ENCODE data around the gene KRT86. TPM values are rescaled to one million over a fixed set of nuclear protein-coding genes. Genes with fewer than 3 reads are reported as not detected.

The KRT86 gene
- total and polyA plus RNA-seq, 2 donors (not counting 1 experiment from before 2014, with no cell fraction given), result 0.02 to 0.17 TPM

GRCh38 chr12:52275686-52276085 lies 1.2 kb downstream of the KRT86 start:
- Histone ChIP-seq H3K27me3 (ENCODE audit: control insufficient read depth, insufficient read depth, low read length) (peaks cover 2% of the 10 kb centered on the region), H3K4me1 (ENCODE audit: control insufficient read depth, extremely low read depth, insufficient read depth, low read length) (peaks cover 19% of the 10 kb centered on the region), H3K36me3 (ENCODE audit: control insufficient read depth, insufficient read depth, low read length) (no peaks in the 10 kb centered on the region), H3K27ac (ENCODE audit: insufficient read depth, low read length) (no peak overlapping the region), H3K4me2 (ENCODE audit: extremely low read depth, insufficient read depth, low read length) (no peak overlapping the region), H4K20me1 (ENCODE audit: control insufficient read depth, extremely low read depth, insufficient read depth, low read length) (no peaks in the 10 kb centered on the region), H3K4me3 (replicated peaks in 1 of 4; ENCODE audit: control extremely low read depth in 1 of 4, insufficient read depth in 1 of 4, low read depth in 3 of 4, low read length in 4 of 4) (no peak overlapping the region), H3K79me2 (ENCODE audit: control insufficient read depth, insufficient read depth, low read length) (no peaks in the 10 kb centered on the region), H3K9ac (ENCODE audit: insufficient read depth, low read length) (no peak overlapping the region), H3K9me3 (ENCODE audit: control insufficient read depth, insufficient read depth, low read depth, low read length) (no peaks in the 10 kb centered on the region), H2AFZ (ENCODE audit: low read length) (no peak overlapping the region)
- DNase-seq (ENCODE audit: low read depth in 2 of 2), result no peak
- TF ChIP-seq EZH2 (IDR thresholded peaks at IDR 0.05; ENCODE audit: low read length, missing control alignments), result no peak
- no peak for TF ChIP-seq CTCF (conservative IDR thresholded peaks at IDR 0.05 in 1 of 2, IDR thresholded peaks at IDR 0.05 in 1 of 2; ENCODE audit: low read depth in 1 of 2, low read length in 2 of 2)

GRCh38 chr12:52277486-52278245 lies 3.2 kb downstream of the KRT86 start:
- TF ChIP-seq EZH2 (IDR thresholded peaks at IDR 0.05; ENCODE audit: low read length, missing control alignments) (no peak), CTCF (conservative IDR thresholded peaks at IDR 0.05 in 1 of 2, IDR thresholded peaks at IDR 0.05 in 1 of 2; ENCODE audit: low read depth in 1 of 2, low read length in 2 of 2) (no peak)
- Histone ChIP-seq H3K4me2 (ENCODE audit: extremely low read depth, insufficient read depth, low read length) (no peak overlapping the region), H4K20me1 (ENCODE audit: control insufficient read depth, extremely low read depth, insufficient read depth, low read length) (no peaks in the 10 kb centered on the region), H3K4me1 (ENCODE audit: control insufficient read depth, extremely low read depth, insufficient read depth, low read length) (peaks cover 25% of the 10 kb centered on the region), H3K4me3 (replicated peaks in 1 of 4; ENCODE audit: control extremely low read depth in 1 of 4, insufficient read depth in 1 of 4, low read depth in 3 of 4, low read length in 4 of 4) (no peak overlapping the region), H3K9ac (ENCODE audit: insufficient read depth, low read length) (no peak overlapping the region), H3K27me3 (ENCODE audit: control insufficient read depth, insufficient read depth, low read length) (peaks cover 2% of the 10 kb centered on the region), H3K9me3 (ENCODE audit: control insufficient read depth, insufficient read depth, low read depth, low read length) (no peaks in the 10 kb centered on the region), H2AFZ (ENCODE audit: low read length) (no peak overlapping the region), H3K27ac (ENCODE audit: insufficient read depth, low read length) (no peak overlapping the region), H3K36me3 (ENCODE audit: control insufficient read depth, insufficient read depth, low read length) (no peaks in the 10 kb centered on the region), H3K79me2 (ENCODE audit: control insufficient read depth, insufficient read depth, low read length) (no peaks in the 10 kb centered on the region)
- DNase-seq (ENCODE audit: low read depth in 2 of 2), result peak in 1 of 2 donors; percentile 42

GRCh38 chr12:52278575-52279421 lies 4.4 kb downstream of the KRT86 start:
- H3K9me3 ChIP-seq (ENCODE audit: control insufficient read depth, insufficient read depth, low read depth, low read length), result no peaks in the 10 kb centered on the region
- H3K36me3 ChIP-seq (ENCODE audit: control insufficient read depth, insufficient read depth, low read length), result no peaks in the 10 kb centered on the region
- peak overlapping the region; percentile 80 for H3K4me2 ChIP-seq (ENCODE audit: extremely low read depth, insufficient read depth, low read length)
- peak overlapping the region; percentile 69 for H2AFZ ChIP-seq (ENCODE audit: low read length)
- peaks cover 2% of the 10 kb centered on the region for H3K27me3 ChIP-seq (ENCODE audit: control insufficient read depth, insufficient read depth, low read length)
- no peaks in the 10 kb centered on the region for H4K20me1 ChIP-seq (ENCODE audit: control insufficient read depth, extremely low read depth, insufficient read depth, low read length)
- peak overlapping the region; percentile 98 for H3K27ac ChIP-seq (ENCODE audit: insufficient read depth, low read length)
- DNase-seq (ENCODE audit: low read depth in 2 of 2), result peak; percentile 55 to 76
- peaks cover 25% of the 10 kb centered on the region for H3K4me1 ChIP-seq (ENCODE audit: control insufficient read depth, extremely low read depth, insufficient read depth, low read length)
- H3K79me2 ChIP-seq (ENCODE audit: control insufficient read depth, insufficient read depth, low read length), result no peaks in the 10 kb centered on the region
- H3K9ac ChIP-seq (ENCODE audit: insufficient read depth, low read length), result peak overlapping the region; percentile 20
- peak overlapping the region in 3 of 4 experiments; percentile 4 to 37 (median 6) for H3K4me3 ChIP-seq (replicated peaks in 1 of 4; ENCODE audit: control extremely low read depth in 1 of 4, insufficient read depth in 1 of 4, low read depth in 3 of 4, low read length in 4 of 4)
- peak; percentile 90 to 95 for TF ChIP-seq CTCF (conservative IDR thresholded peaks at IDR 0.05 in 1 of 2, IDR thresholded peaks at IDR 0.05 in 1 of 2; ENCODE audit: low read depth in 1 of 2, low read length in 2 of 2)
- no peak for TF ChIP-seq EZH2 (IDR thresholded peaks at IDR 0.05; ENCODE audit: low read length, missing control alignments)
